Peyer's patch (tissue), 4 donors: ENCODE results near the gene ESPL1.

ENCODE experiments used
- CTCF ChIP-seq, 6 experiments: fragments of 450-650 bp in 4 of 6; fragments of 200-600 bp in 2 of 6; sonication (generic) in 1 of 6; IDR thresholded peaks; one replicate each; pipeline ENCODE4 v1.5.1; 2017 to 2019; ENCODE audit warnings: antibody characterized with exemption in 6 of 6, mild to moderate bottlenecking in 3 of 6, moderate library complexity in 1 of 6
- POLR2A ChIP-seq, 2 donors: fragments of 450-650 bp; IDR thresholded peaks; one replicate each; pipeline ENCODE4 v1.5.1; 2017; ENCODE audit warnings: antibody characterized with exemption in 2 of 2, mild to moderate bottlenecking in 2 of 2, moderate library complexity in 2 of 2

GRCh38 chr12:53277981-53278380, 9.9 kb downstream of the ESPL1 start:
- no peak for TF ChIP-seq CTCF (IDR thresholded peaks at IDR 0.05)
- no peak for TF ChIP-seq POLR2A (IDR thresholded peaks at IDR 0.05)
